Endometrial microvascular endothelial cells (primary cell): ENCODE measurements around the gene PEA15. TPM values are rescaled to one million over a fixed set of nuclear protein-coding genes. Genes with fewer than 3 reads are reported as not detected.

ENCODE experiments used
- in situ Hi-C: cut with HindIII; loops from 2 replicates; pipeline ENCODE4 v1.10.0; 2017; ENCODE audit warnings: low sequenced_read_pairs, low pct_unique_long_range_greater_than_20kb; ENCODE audit errors: inconsistent ontology term
- total RNA-seq: library from RNA; depleted of rRNA; stranded (reverse); fragments of >200 nt; gene quantifications from one replicate; pipeline ENCODE4 v1.2.3, GENCODE V29; 2015; ENCODE audit errors: inconsistent ontology term

Gene PEA15
- total RNA-seq, 1 donor from 2014 or later = 112 TPM

- in situ Hi-C loops = no loop called here
Observed at GRCh38 chr1:160177231-160177630, 28.0 kb upstream of the PEA15 start.

GRCh38 chr1:160177667-160178066 lies 27.5 kb upstream of the PEA15 start:
- in situ Hi-C loops = no loop called here

DNA sequence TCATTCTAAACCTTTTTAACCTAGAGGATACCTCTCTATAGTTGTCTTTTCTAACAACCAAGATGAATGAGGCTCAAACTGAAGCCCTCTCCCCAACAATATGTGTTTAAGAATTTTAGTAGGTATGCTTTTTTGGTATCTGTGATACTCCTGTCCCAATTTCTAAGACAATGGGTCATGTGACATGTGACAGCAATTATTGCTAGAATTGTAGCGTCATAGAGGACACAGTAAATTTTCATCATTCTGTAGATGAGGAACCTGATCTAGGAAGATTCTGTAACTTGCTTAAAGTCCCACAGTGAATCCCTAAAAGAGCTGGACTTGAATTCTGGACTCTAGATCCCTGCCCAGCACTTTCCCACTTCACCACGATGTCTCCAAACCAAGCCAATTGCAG lies 26.5 kb upstream of the PEA15 start:
- in situ Hi-C loops = no loop called here

DNA sequence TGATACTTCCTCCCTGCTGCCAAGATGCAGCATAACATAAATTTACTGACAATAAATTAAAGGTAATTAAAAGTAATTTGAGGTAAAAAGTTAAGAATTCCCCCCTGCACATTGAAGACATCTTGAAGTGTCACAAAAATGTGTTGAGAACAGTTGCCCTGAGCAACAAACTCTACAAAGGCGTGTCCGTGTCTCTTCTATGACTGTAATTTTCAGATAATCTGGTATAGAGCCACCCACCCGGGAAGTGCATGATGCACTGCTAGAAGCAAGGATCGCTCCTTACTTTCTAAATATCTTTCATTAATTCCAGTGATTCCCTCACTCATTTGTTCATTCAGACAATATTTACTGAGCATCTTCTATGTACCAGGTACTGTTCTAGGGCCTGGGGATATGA lies 25.8 kb upstream of the PEA15 start:
- in situ Hi-C loops = no loop called here

DNA sequence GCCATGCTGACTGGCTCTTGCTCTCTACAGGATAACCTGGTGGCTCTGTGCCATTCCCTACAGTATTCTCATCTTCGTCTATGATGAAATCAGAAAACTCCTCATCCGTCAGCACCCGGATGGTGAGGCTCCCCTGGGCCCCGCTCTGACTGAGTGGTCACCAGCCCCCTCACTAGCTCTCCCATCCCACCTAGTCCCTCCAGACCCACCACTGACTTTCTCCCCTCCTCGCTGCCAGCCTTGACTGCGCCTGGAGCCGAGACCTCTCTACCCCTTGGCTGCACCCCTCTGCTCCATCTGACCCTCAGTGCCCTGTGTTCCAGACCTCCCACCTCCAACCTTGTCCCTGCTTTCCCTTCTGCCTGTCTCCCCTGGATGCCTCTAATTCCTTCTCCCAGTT lies 18.9 kb upstream of the PEA15 start:
- in situ Hi-C loops = no loop called here

- in situ Hi-C loops = no loop called here
Observed at GRCh38 chr1:160186729-160187128, 18.5 kb upstream of the PEA15 start.

- in situ Hi-C loops = no loop called here
Observed at GRCh38 chr1:160187407-160187806, 17.8 kb upstream of the PEA15 start.

GRCh38 chr1:160188341-160188740 lies 16.8 kb upstream of the PEA15 start:
- in situ Hi-C loops = no loop called here

GRCh38 chr1:160189649-160190625 lies 15.2 kb upstream of the PEA15 start, which contains the start of gene CASQ1:
Gene CASQ1 (plus strand): TSS chr1:160190575. CDS start chr1:160190752, 177 bp downstream.
- in situ Hi-C loops = no loop called here

DNA sequence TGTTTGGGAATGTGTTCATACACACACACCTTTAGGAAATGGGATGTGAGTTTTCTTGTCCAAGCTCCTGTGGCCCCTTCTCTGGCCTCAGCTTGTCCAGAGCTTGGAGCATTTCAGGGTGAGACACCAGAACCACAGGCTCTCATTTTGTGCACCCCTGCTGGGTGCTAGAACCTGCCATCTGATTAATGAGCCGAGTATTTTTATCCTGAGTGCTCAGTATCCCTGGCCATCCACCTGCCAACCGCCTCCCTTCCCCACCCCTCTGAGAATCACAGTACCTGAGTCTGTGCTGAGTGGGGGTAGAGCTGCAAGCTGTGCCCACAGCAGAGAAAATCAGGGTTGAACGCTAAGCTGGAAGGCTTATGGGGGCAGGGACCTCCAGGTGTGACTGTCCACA lies 13.4 kb upstream of the PEA15 start:
- in situ Hi-C loops = no loop called here

GRCh38 chr1:160192234-160192633 lies 12.9 kb upstream of the PEA15 start:
- in situ Hi-C loops = no loop called here

DNA sequence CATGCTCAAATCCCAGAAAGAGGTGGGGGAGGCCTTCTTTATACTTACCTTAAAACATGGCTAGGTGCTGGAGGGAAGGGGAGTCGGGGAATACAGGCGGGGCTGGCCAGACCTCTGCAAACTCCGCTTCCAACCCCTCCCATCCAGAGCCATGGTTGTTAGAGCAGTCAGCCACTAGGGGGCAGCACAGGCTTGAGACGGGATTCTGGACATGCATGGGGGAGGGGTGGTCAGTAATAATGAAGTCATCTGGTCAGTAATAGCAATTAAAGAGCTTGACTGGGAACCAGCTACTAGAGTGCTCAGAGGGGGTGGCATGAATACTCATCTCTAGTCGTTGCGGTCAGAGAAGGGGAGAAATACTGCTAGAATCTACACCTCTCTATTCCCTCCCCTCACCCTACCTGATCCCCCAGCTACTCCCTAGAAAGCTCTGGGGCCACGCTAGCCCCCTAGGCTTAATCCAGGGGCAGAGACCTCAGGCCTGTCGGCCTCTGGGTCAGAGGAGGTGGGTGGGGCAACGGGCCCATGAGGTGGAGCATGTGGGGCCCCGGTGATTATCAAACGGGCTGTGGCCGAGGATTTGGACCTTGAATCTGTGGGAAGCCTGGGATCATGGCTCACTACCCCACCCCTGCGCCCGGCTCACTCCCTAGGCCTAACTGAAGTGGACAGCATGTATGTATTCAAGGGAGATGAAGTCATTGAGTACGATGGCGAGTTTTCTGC lies 11.9 kb upstream of the PEA15 start:
- in situ Hi-C loops = no loop called here

GRCh38 chr1:160193832-160194736 lies 11.1 kb upstream of the PEA15 start:
- in situ Hi-C loops = no loop called here

DNA sequence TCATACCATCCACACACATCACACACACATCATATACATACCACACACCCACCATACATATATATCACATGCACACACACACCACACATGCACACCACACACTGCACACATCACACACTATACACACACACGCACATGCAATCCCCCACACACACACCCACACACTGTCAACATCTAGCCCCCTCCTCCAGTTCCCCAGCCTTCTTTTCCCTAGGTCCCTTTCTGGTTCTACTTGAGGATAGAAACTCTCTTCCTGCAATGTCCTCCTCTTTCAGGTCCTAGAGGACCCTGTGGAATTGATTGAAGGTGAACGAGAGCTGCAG lies 10.5 kb upstream of the PEA15 start:
- in situ Hi-C loops = no loop called here

- in situ Hi-C loops = no loop called here
Observed at GRCh38 chr1:160196143-160196542, 9.0 kb upstream of the PEA15 start.

DNA sequence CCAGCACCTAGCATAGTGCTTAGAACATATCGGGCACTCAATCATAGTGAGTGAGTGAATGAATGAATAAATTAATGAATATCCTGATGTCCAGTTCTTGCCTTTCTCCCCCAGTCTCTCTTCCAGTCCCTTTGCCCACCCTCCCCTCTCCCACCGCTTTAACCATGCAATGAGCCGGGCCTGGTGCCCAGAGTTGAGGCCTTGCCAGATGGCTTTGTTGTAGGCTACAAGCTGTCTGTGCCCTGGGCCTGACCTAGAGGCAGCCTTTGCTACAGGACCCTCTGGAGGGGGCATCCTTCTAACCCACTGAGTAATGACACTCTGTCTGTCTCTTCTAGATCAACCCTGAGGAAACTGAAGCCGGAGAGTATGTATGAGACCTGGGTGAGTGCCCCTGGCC lies 8.0 kb upstream of the PEA15 start:
- in situ Hi-C loops = no loop called here

DNA sequence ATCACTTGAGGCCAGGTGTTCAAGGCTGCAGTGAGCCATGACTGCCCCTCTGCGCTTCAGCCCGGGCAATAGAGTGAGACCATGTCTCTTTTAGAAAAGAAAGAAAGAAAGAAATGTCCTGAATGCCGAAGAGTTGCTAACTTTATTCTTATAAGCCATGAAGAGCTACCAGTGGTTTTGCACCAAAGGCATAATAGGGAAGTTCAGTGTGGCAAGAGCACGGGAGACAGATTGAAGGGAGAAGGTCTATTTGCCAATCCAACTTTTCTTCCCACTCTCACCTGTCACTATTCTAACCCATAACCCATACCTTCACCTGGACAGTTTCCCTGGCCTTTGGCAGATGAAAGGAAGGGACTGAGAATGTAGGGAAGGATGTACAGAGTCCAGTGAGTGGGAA lies 4.4 kb upstream of the PEA15 start:
- in situ Hi-C loops = no loop called here

DNA sequence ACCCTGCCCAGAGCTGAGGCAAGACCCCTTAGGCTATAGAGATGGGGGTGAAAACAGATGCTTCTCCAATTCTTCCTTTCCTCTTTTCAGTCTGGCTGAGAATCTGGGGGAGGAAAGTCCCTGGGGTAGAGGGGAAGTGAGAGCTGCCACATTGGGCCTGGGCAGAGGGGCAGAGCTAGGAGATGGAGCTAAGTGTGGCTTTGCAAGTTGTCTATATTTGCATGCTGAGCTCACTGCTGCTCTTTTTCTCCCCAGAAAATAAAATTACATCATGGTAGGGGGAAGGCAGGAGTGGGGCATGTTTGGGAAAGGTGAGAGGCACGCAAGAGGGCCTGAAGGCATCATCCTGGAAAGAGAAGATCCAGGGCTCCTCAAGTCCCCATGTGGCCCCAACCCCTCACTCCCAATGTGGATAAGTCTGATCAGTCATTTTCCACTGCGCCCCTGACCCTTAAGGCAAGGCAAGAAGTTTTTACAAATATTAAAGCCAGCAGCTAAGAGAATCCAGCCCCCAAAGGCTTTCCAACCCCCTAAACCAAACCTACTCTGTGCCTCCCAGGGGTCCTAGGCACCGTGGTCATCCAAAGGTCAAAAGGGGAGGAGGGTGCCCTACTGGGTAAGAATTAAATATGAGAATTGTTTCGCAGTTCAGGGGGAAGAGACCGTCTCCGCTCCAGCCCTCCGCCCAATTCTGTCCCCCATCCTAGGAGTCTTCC lies 500 bp upstream of the PEA15 start:
- in situ Hi-C loops = no loop called here

DNA sequence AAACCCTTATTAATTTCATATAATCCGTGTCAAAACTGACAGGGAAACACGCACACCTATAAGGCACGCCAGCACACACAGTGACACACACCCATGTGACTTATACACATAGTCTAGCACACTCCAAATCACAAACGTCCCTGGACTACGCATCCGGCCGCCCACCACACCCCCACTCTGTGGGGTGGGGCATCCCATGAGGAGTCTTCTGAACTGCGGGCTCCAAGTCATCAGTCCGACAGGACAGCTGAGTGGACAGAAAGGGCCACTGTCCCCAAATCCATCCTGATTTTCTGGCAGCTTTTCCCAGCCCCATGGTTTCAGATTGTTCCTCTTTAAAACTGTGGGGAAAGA lies 829 bp downstream of the PEA15 start:
- in situ Hi-C loops = no loop called here
